Measurements from ENCODE around the gene LY6G6C. TPM values are rescaled to one million over a fixed set of nuclear protein-coding genes. Genes with fewer than 3 reads are reported as not detected.
A peak's percentile ranks its signal among the peaks of the same experiment; 100 is the strongest.

The LY6G6C gene
- total RNA-seq, 2 experiments from 2014 or later = not detected

GRCh38 chr6:31732029-31732428 is 10.5 kb upstream of the LY6G6C start:
- Histone ChIP-seq H3K4me3 (ENCODE audit: low read length) (no peak overlapping the region), H3K36me3 (ENCODE audit: insufficient read depth, low read length) (peaks cover 39% of the 10 kb centered on the region), H3K27me3 (ENCODE audit: control insufficient read depth in 1 of 2, insufficient read depth in 2 of 2, low read length in 2 of 2) (no peaks in the 10 kb centered on the region), H3K9me3 (ENCODE audit: control insufficient read depth in 1 of 2, insufficient read depth in 1 of 2, low read length in 2 of 2) (no peaks in the 10 kb centered on the region), H3K27ac (ENCODE audit: low read depth in 1 of 2, low read length in 2 of 2) (no peak overlapping the region), H3K4me1 (ENCODE audit: insufficient read depth, low read length) (peaks cover 73% of the 10 kb centered on the region)
- no peak for ATAC-seq (ENCODE audit: poor library complexity)
- H3K9me3 Mint-ChIP-seq = no peaks in the 10 kb centered on the region
- ChIA-PET CTCF (interaction anchor here (0.9 kb wide), 1 partner anchor 59 kb away, joined by 3 read pairs; no protein-coding TSS in a partner anchor), POLR2A (interaction anchor here (0.8 to 1.8 kb wide), 3 partner anchors 29 to 96 kb away, joined by 3 to 6 read pairs (median 4); partner anchors contain the start of genes ABHD16A and HSPA1B)
- peaks cover 65% of the 10 kb centered on the region for H3K36me3 Mint-ChIP-seq (ENCODE audit: low read depth)
- DNase-seq = no peak
- peaks cover 76% of the 10 kb centered on the region for H3K4me1 Mint-ChIP-seq (ENCODE audit: low read depth)
- peak overlapping the region; percentile 62 for H3K4me3 Mint-ChIP-seq
- H3K27ac Mint-ChIP-seq = peak overlapping the region; percentile 51
- no peak for TF ChIP-seq CTCF (IDR thresholded peaks at IDR 0.05)
- H3K27me3 Mint-ChIP-seq = no peaks in the 10 kb centered on the region
- intact Hi-C loops (cut with DNase I, micrococcal nuclease) = no loop called here

- peaks cover 64% of the 10 kb centered on the region for H3K36me3 Mint-ChIP-seq (ENCODE audit: low read depth)
- ATAC-seq (ENCODE audit: poor library complexity) (no peak), DNase-seq (no peak)
- H3K9me3 ChIP-seq (ENCODE audit: control insufficient read depth in 1 of 2, insufficient read depth in 1 of 2, low read length in 2 of 2) = no peaks in the 10 kb centered on the region
- peak overlapping the region; percentile 98 for H3K4me3 Mint-ChIP-seq
- H3K27ac ChIP-seq (ENCODE audit: low read depth in 1 of 2, low read length in 2 of 2) = peak overlapping the region in 1 of 2 donors; percentile 68
- H3K4me1 ChIP-seq (ENCODE audit: insufficient read depth, low read length) = peaks cover 73% of the 10 kb centered on the region
- peak overlapping the region; percentile 61 for H3K27ac Mint-ChIP-seq
- POLR2A ChIA-PET = interaction anchor here (0.6 to 2.4 kb wide), 9 partner anchors 8 to 97 kb away, joined by 3 to 21 read pairs (median 7); partner anchors contain the start of genes HSPA1A, HSPA1B, HSPA1L and MSH5
- no peak for TF ChIP-seq CTCF (IDR thresholded peaks at IDR 0.05)
- no peaks in the 10 kb centered on the region for H3K27me3 Mint-ChIP-seq
- H3K4me3 ChIP-seq (ENCODE audit: low read length) = no peak overlapping the region
- H3K9me3 Mint-ChIP-seq = no peaks in the 10 kb centered on the region
- intact Hi-C loops (cut with DNase I, micrococcal nuclease) = loop anchor here in 1 of 2 experiments (2.0 kb wide), 2 partner anchors 26 to 64 kb away; partner anchors contain the start of gene VARS1
- H3K4me1 Mint-ChIP-seq (ENCODE audit: low read depth) = peaks cover 76% of the 10 kb centered on the region
- peaks cover 39% of the 10 kb centered on the region for H3K36me3 ChIP-seq (ENCODE audit: insufficient read depth, low read length)
- no peaks in the 10 kb centered on the region for H3K27me3 ChIP-seq (ENCODE audit: control insufficient read depth in 1 of 2, insufficient read depth in 2 of 2, low read length in 2 of 2)
- CTCF ChIA-PET = interaction anchor here (1.3 to 5.8 kb wide), 5 partner anchors 8 to 133 kb away, joined by 3 to 41 read pairs (median 7); partner anchors contain the start of genes HSPA1B and MSH5
These were observed 9.1 kb upstream of the LY6G6C start for GRCh38 chr6:31730631-31731086.

GRCh38 chr6:31729979-31730630 is 8.6 kb upstream of the LY6G6C start:
- no peaks in the 10 kb centered on the region for H3K27me3 Mint-ChIP-seq
- peaks cover 73% of the 10 kb centered on the region for H3K4me1 Mint-ChIP-seq (ENCODE audit: low read depth)
- ChIA-PET POLR2A (interaction anchor here (0.6 to 2.4 kb wide), 18 partner anchors 9 to 107 kb away, joined by 3 to 21 read pairs (median 6); partner anchors contain the start of genes ABHD16A, BAG6, C6orf47 and HSPA1A), CTCF (interaction anchor here (0.6 to 5.8 kb wide), 17 partner anchors 9 to 136 kb away, joined by 3 to 41 read pairs (median 4); partner anchors contain the start of genes ABHD16A, HSPA1A, HSPA1B and HSPA1L)
- intact Hi-C loops (cut with DNase I, micrococcal nuclease) = loop anchor here (1.0 to 2.0 kb wide), 9 partner anchors 8 to 104 kb away; partner anchors contain the start of genes LY6G5C (in 1 of the 2) and VARS1 (in 1 of the 2)
- no peaks in the 10 kb centered on the region for H3K9me3 Mint-ChIP-seq
- ATAC-seq (ENCODE audit: poor library complexity) (peak; percentile 55), DNase-seq (peak in 13 of 14 experiments; percentile 42 to 84 (median 56))
- peak overlapping the region; percentile 61 for H3K27ac Mint-ChIP-seq
- peaks cover 59% of the 10 kb centered on the region for H3K36me3 Mint-ChIP-seq (ENCODE audit: low read depth)
- Histone ChIP-seq H3K4me3 (ENCODE audit: low read length) (peak overlapping the region; percentile 77), H3K27me3 (ENCODE audit: control insufficient read depth in 1 of 2, insufficient read depth in 2 of 2, low read length in 2 of 2) (no peaks in the 10 kb centered on the region), H3K9me3 (ENCODE audit: control insufficient read depth in 1 of 2, insufficient read depth in 1 of 2, low read length in 2 of 2) (no peaks in the 10 kb centered on the region), H3K4me1 (ENCODE audit: insufficient read depth, low read length) (peaks cover 71% of the 10 kb centered on the region), H3K27ac (ENCODE audit: low read depth in 1 of 2, low read length in 2 of 2) (peak overlapping the region; percentile 45 to 68), H3K36me3 (ENCODE audit: insufficient read depth, low read length) (peaks cover 39% of the 10 kb centered on the region)
- H3K4me3 Mint-ChIP-seq = peak overlapping the region; percentile 98
- no peak for TF ChIP-seq CTCF (IDR thresholded peaks at IDR 0.05)

Data from CD4-positive, alpha-beta T cell (primary cell).